ENCODE data around the gene MED19.

Gene MED19

GRCh38 chr11:57667736-57668433, 44.1 kb downstream of the MED19 start, which contains the start of gene ZDHHC5:
Gene ZDHHC5 (plus strand): TSS chr11:57668114. CDS start chr11:57673091, 4,977 bp downstream.
- peak; percentile 45; the same call in 1 of the 2 replicates for TF ChIP-seq SNAI2 (CRISPR knock-in tag; IDR thresholded peaks at IDR 0.05)
- TF ChIP-seq ZNF565 (CRISPR knock-in tag; conservative IDR thresholded peaks at IDR 0.05; ENCODE audit: low read depth): no peak
- TF ChIP-seq, protein P1, sequence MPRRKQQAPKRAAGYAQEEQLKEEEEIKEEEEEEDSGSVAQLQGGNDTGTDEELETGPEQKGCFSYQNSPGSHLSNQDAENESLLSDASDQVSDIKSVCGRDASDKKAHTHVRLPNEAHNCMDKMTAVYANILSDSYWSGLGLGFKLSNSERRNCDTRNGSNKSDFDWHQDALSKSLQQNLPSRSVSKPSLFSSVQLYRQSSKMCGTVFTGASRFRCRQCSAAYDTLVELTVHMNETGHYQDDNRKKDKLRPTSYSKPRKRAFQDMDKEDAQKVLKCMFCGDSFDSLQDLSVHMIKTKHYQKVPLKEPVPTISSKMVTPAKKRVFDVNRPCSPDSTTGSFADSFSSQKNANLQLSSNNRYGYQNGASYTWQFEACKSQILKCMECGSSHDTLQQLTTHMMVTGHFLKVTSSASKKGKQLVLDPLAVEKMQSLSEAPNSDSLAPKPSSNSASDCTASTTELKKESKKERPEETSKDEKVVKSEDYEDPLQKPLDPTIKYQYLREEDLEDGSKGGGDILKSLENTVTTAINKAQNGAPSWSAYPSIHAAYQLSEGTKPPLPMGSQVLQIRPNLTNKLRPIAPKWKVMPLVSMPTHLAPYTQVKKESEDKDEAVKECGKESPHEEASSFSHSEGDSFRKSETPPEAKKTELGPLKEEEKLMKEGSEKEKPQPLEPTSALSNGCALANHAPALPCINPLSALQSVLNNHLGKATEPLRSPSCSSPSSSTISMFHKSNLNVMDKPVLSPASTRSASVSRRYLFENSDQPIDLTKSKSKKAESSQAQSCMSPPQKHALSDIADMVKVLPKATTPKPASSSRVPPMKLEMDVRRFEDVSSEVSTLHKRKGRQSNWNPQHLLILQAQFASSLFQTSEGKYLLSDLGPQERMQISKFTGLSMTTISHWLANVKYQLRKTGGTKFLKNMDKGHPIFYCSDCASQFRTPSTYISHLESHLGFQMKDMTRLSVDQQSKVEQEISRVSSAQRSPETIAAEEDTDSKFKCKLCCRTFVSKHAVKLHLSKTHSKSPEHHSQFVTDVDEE (CRISPR knock-in tag; IDR thresholded peaks at IDR 0.05): peak; percentile 71
- 0 out of 2 replicates have a peak, but pooled peaks have one; percentile 36 for TF ChIP-seq CSDC2 (CRISPR knock-in tag; IDR thresholded peaks at IDR 0.05)
- peak; percentile 91 for ATAC-seq

GRCh38 chr11:57667117-57667735, 44.8 kb downstream of the MED19 start:
- TF ChIP-seq SNAI2 (CRISPR knock-in tag; IDR thresholded peaks at IDR 0.05) (no peak), RARB (CRISPR knock-in tag; IDR thresholded peaks at IDR 0.05) (no peak), TOX (CRISPR knock-in tag; IDR thresholded peaks at IDR 0.05; ENCODE audit: borderline replicate concordance) (no peak), BACH2 (CRISPR knock-in tag; IDR thresholded peaks at IDR 0.05; ENCODE audit: borderline replicate concordance) (no peak), ZFP3 (CRISPR knock-in tag; IDR thresholded peaks at IDR 0.05) (no peak), PATZ1 (CRISPR knock-in tag; IDR thresholded peaks at IDR 0.05; ENCODE audit: borderline replicate concordance) (no peak), CSRNP3 (CRISPR knock-in tag; IDR thresholded peaks at IDR 0.05) (no peak), OSR1 (CRISPR knock-in tag; IDR thresholded peaks at IDR 0.05) (no peak), CSDC2 (CRISPR knock-in tag; IDR thresholded peaks at IDR 0.05) (no peak), PPARA (CRISPR knock-in tag; IDR thresholded peaks at IDR 0.05; ENCODE audit: borderline replicate concordance) (no peak), ISL1 (CRISPR knock-in tag; IDR thresholded peaks at IDR 0.05) (no peak), ZNF565 (CRISPR knock-in tag; conservative IDR thresholded peaks at IDR 0.05; ENCODE audit: low read depth) (no peak), ZC3H10 (CRISPR knock-in tag; IDR thresholded peaks at IDR 0.05) (no peak)
- TF ChIP-seq, protein P2, sequence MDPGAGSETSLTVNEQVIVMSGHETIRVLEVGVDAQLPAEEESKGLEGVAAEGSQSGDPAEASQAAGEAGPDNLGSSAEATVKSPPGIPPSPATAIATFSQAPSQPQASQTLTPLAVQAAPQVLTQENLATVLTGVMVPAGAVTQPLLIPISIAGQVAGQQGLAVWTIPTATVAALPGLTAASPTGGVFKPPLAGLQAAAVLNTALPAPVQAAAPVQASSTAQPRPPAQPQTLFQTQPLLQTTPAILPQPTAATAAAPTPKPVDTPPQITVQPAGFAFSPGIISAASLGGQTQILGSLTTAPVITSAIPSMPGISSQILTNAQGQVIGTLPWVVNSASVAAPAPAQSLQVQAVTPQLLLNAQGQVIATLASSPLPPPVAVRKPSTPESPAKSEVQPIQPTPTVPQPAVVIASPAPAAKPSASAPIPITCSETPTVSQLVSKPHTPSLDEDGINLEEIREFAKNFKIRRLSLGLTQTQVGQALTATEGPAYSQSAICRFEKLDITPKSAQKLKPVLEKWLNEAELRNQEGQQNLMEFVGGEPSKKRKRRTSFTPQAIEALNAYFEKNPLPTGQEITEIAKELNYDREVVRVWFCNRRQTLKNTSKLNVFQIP (CRISPR knock-in tag; IDR thresholded peaks at IDR 0.05; ENCODE audit: borderline replicate concordance, low read depth): no peak
- TF ChIP-seq, protein P1 (CRISPR knock-in tag; IDR thresholded peaks at IDR 0.05): no peak
- TF ChIP-seq, protein P3, sequence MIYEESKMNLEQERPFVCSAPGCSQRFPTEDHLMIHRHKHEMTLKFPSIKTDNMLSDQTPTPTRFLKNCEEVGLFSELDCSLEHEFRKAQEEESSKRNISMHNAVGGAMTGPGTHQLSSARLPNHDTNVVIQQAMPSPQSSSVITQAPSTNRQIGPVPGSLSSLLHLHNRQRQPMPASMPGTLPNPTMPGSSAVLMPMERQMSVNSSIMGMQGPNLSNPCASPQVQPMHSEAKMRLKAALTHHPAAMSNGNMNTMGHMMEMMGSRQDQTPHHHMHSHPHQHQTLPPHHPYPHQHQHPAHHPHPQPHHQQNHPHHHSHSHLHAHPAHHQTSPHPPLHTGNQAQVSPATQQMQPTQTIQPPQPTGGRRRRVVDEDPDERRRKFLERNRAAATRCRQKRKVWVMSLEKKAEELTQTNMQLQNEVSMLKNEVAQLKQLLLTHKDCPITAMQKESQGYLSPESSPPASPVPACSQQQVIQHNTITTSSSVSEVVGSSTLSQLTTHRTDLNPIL (CRISPR knock-in tag; IDR thresholded peaks at IDR 0.05; ENCODE audit: low read depth): no peak

More at GRCh38 chr11:57667117-57667735, 44.8 kb downstream of the MED19 start:
- ATAC-seq: peak; percentile 83

Data from SK-N-SH treated with all-trans-retinoic acid at 6 μM for 48 hours (cell line).